ENCODE measurements around the gene MRPL4. TPM values are rescaled to one million over a fixed set of nuclear protein-coding genes. Genes with fewer than 3 reads are reported as not detected.
A peak's percentile ranks its signal among the peaks of the same experiment; 100 is the strongest.

Gene MRPL4
- total and polyA plus RNA-seq, 2 of the 13 experiments (the other 11 are each of a cell fraction or from before 2014, with no cell fraction given): 40.6 to 42.5 TPM

DNA sequence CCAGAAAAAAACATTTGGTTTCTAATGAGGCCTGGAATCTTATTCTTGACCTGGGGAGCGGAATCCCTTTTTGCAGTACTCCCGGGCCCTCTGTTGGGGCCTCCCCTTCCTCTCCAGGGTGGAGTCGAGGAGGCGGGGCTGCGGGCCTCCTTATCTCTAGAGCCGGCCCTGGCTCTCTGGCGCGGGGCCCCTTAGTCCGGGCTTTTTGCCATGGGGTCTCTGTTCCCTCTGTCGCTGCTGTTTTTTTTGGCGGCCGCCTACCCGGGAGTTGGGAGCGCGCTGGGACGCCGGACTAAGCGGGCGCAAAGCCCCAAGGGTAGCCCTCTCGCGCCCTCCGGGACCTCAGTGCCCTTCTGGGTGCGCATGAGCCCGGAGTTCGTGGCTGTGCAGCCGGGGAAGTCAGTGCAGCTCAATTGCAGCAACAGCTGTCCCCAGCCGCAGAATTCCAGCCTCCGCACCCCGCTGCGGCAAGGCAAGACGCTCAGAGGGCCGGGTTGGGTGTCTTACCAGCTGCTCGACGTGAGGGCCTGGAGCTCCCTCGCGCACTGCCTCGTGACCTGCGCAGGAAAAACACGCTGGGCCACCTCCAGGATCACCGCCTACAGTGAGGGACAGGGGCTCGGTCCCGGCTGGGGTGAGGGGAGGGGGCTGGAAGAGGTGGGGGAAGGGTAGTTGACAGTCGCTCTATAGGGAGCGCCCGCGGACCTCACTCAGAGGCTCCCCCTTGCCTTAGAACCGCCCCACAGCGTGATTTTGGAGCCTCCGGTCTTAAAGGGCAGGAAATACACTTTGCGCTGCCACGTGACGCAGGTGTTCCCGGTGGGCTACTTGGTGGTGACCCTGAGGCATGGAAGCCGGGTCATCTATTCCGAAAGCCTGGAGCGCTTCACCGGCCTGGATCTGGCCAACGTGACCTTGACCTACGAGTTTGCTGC is 35.1 kb downstream of the MRPL4 start, which contains the start of gene ICAM4 (continued):
- TF ChIP-seq POLR2A (IDR thresholded peaks at IDR 0.05; ENCODE audit: insufficient read depth in 1 of 2, low read depth in 2 of 2, low read length in 2 of 2) (peak in 1 of 2 experiments; percentile 15; a peak in 1 of 4 replicates), HOXA9 (CRISPR knock-in tag; IDR thresholded peaks at IDR 0.05; ENCODE audit: borderline replicate concordance) (no peak), NAIF1 (CRISPR knock-in tag; IDR thresholded peaks at IDR 0.05; ENCODE audit: borderline replicate concordance) (no peak), BCL6 (CRISPR knock-in tag; IDR thresholded peaks at IDR 0.05) (0 out of 2 replicates have a peak, but pooled peaks have one; percentile 12), ZNF205 (CRISPR knock-in tag; IDR thresholded peaks at IDR 0.05) (no peak), ZFP36 (IDR thresholded peaks at IDR 0.05; ENCODE audit: borderline replicate concordance, low read depth, low read length, partially characterized antibody) (no peak), MAZ (IDR thresholded peaks at IDR 0.05; ENCODE audit: borderline replicate concordance, low read depth, low read length) (peak; percentile 84; the same call in 1 of the 2 replicates), MAZ (CRISPR knock-in tag; IDR thresholded peaks at IDR 0.05; ENCODE audit: low read depth) (no peak), CBX5 (CRISPR knock-in tag; IDR thresholded peaks at IDR 0.05; ENCODE audit: borderline replicate concordance) (no peak; the same call in 1 of the 2 replicates), ARID2 (CRISPR knock-in tag; IDR thresholded peaks at IDR 0.05; ENCODE audit: borderline replicate concordance) (0 out of 2 replicates have a peak, but pooled peaks have one; percentile 22), IKZF4 (CRISPR knock-in tag; IDR thresholded peaks at IDR 0.05; ENCODE audit: borderline replicate concordance, low read depth, not compliant biosample characterization) (no peak), ZBTB37 (CRISPR knock-in tag; IDR thresholded peaks at IDR 0.05) (0 out of 2 replicates have a peak, but pooled peaks have one; percentile 8), ZNF598 (CRISPR knock-in tag; IDR thresholded peaks at IDR 0.05; ENCODE audit: borderline replicate concordance) (0 out of 2 replicates have a peak, but pooled peaks have one; percentile 47), PBX3 (CRISPR knock-in tag; IDR thresholded peaks at IDR 0.05; ENCODE audit: borderline replicate concordance) (peak; percentile 55; the same call in 1 of the 2 replicates), SALL2 (CRISPR knock-in tag; IDR thresholded peaks at IDR 0.05) (no peak), NCOA2 (CRISPR knock-in tag; IDR thresholded peaks at IDR 0.05) (0 out of 2 replicates have a peak, but pooled peaks have one; percentile 24), AGO1 (IDR thresholded peaks at IDR 0.05; ENCODE audit: low read depth, low read length, poor library complexity, severe bottlenecking) (peak; percentile 98), NKX3-1 (CRISPR knock-in tag; IDR thresholded peaks at IDR 0.05) (peak; percentile 30; the same call in 1 of the 2 replicates), ATF1 (CRISPR knock-in tag; IDR thresholded peaks at IDR 0.05) (no peak), ZNF251 (CRISPR knock-in tag; IDR thresholded peaks at IDR 0.05) (no peak), PHF5A (CRISPR knock-in tag; IDR thresholded peaks at IDR 0.05; ENCODE audit: low read depth, unreplicated experiment) (no peak), PHF20 (CRISPR knock-in tag; IDR thresholded peaks at IDR 0.05) (no peak), ZNF224 (CRISPR knock-in tag; IDR thresholded peaks at IDR 0.05) (no peak)
- TF ChIP-seq, protein P1, sequence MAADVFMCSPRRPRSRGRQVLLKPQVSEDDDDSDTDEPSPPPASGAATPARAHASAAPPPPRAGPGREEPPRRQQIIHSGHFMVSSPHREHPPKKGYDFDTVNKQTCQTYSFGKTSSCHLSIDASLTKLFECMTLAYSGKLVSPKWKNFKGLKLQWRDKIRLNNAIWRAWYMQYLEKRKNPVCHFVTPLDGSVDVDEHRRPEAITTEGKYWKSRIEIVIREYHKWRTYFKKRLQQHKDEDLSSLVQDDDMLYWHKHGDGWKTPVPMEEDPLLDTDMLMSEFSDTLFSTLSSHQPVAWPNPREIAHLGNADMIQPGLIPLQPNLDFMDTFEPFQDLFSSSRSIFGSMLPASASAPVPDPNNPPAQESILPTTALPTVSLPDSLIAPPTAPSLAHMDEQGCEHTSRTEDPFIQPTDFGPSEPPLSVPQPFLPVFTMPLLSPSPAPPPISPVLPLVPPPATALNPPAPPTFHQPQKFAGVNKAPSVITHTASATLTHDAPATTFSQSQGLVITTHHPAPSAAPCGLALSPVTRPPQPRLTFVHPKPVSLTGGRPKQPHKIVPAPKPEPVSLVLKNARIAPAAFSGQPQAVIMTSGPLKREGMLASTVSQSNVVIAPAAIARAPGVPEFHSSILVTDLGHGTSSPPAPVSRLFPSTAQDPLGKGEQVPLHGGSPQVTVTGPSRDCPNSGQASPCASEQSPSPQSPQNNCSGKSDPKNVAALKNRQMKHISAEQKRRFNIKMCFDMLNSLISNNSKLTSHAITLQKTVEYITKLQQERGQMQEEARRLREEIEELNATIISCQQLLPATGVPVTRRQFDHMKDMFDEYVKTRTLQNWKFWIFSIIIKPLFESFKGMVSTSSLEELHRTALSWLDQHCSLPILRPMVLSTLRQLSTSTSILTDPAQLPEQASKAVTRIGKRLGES (CRISPR knock-in tag; IDR thresholded peaks at IDR 0.05; ENCODE audit: borderline replicate concordance): no peak

Data from HepG2 (cell line).